Gastroesophageal sphincter (tissue), 3 donors: Measurements from ENCODE around the gene TMEM174.

Experiments
- CTCF ChIP-seq, 4 experiments: fragments of 200-600 bp in 2 of 4; fragments of 450-650 bp in 2 of 4; sonication (generic) in 1 of 4; IDR thresholded peaks; one replicate each; pipeline ENCODE4 v1.5.1; 2017 to 2019; ENCODE audit warnings: antibody characterized with exemption in 4 of 4, mild to moderate bottlenecking in 2 of 4, moderate library complexity in 2 of 4
- EP300 ChIP-seq: sonication (generic); formaldehyde crosslinking; IDR thresholded peaks from one replicate; pipeline ENCODE4 v1.6.1; 2017; ENCODE audit warnings: antibody characterized with exemption, mild to moderate bottlenecking
- POLR2A ChIP-seq, 2 donors: fragments of 450-650 bp; IDR thresholded peaks; one replicate each; pipeline ENCODE4 v1.6.1; 2017; ENCODE audit warnings: antibody characterized with exemption in 2 of 2, mild to moderate bottlenecking in 2 of 2, moderate library complexity in 1 of 2

DNA sequence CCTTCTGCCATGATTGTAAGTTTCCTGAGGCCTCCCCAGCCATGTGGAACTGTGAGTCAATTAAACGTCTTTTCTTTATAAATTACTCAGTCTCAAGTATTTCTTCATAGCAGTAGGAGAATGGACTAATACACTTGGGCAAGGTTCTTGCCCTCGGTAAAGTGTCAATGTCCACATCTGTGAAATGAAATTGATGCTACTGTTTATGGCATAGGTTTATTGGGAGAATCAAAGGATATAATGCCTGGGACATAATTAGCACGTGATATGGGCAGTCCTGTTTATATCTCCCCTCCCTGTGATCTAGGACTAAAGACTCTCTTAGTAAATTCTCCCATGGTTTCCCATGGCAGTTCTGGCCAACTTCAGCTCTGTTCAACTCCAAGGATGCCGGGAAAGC lies 19.4 kb downstream of the TMEM174 start:
- TF ChIP-seq CTCF (IDR thresholded peaks at IDR 0.05) (no peak), EP300 (no peak), POLR2A (IDR thresholded peaks at IDR 0.05) (no peak)
